ENCODE results near the gene CD276.
"Not testable (repeated sequence)": the region's sequence is repeated elsewhere in the genome, so short reads cannot be mapped to it uniquely, and the experiment has no call there.

Gene CD276

GRCh38 chr15:73710321-73710720, 26.1 kb downstream of the CD276 start:
- no peak for DNase-seq

GRCh38 chr15:73711526-73711925, 27.3 kb downstream of the CD276 start:
- no peak for DNase-seq

GRCh38 chr15:73712107-73712506, 27.9 kb downstream of the CD276 start:
- no peak for DNase-seq

- DNase-seq, result no peak
Observed at GRCh38 chr15:73714695-73715301, 30.6 kb downstream of the CD276 start.

GRCh38 chr15:73715417-73715816, 31.2 kb downstream of the CD276 start:
- DNase-seq, result no peak

- no peak for DNase-seq
Observed at GRCh38 chr15:73716417-73716816, 32.2 kb downstream of the CD276 start.

GRCh38 chr15:73717206-73717605, 33.0 kb downstream of the CD276 start:
- no peak for DNase-seq

- no peak for DNase-seq
Observed at GRCh38 chr15:73717802-73718201, 33.6 kb downstream of the CD276 start.

GRCh38 chr15:73718694-73719093, 34.5 kb downstream of the CD276 start:
- DNase-seq, result no peak

GRCh38 chr15:73722425-73722824, 38.2 kb downstream of the CD276 start:
- DNase-seq, result no peak

- no peak for DNase-seq
Observed at GRCh38 chr15:73723191-73723590, 39.0 kb downstream of the CD276 start.

- no peak for DNase-seq
Observed at GRCh38 chr15:73724212-73724611, 40.0 kb downstream of the CD276 start.

GRCh38 chr15:73727330-73727976, 43.3 kb downstream of the CD276 start:
- DNase-seq, result no peak

- DNase-seq, result not testable (repeated sequence)
Observed at GRCh38 chr15:73732051-73732450, 47.9 kb downstream of the CD276 start.

- no peak for DNase-seq
Observed at GRCh38 chr15:73732930-73733329, 48.7 kb downstream of the CD276 start.

- no peak for DNase-seq
Observed at GRCh38 chr15:73737535-73737934, 53.4 kb downstream of the CD276 start.

GRCh38 chr15:73740152-73741048, 56.2 kb downstream of the CD276 start:
- DNase-seq, result no peak

- no peak for DNase-seq
Observed at GRCh38 chr15:73741321-73741836, 57.2 kb downstream of the CD276 start.

- DNase-seq, result no peak
Observed at GRCh38 chr15:73744293-73744692, 60.1 kb downstream of the CD276 start.

- DNase-seq, result no peak
Observed at GRCh38 chr15:73745073-73745472, 60.9 kb downstream of the CD276 start.

- no peak for DNase-seq
Observed at GRCh38 chr15:73746261-73746660, 62.1 kb downstream of the CD276 start.

GRCh38 chr15:73746883-73747282, 62.7 kb downstream of the CD276 start:
- no peak for DNase-seq

- no peak for DNase-seq
Observed at GRCh38 chr15:73747847-73748590, 63.8 kb downstream of the CD276 start.

Data from MV-4-11 (cell line).